ENCODE data around the gene NELL2. TPM values are rescaled to one million over a fixed set of nuclear protein-coding genes. Genes with fewer than 3 reads are reported as not detected.

The NELL2 gene
- total and polyA plus RNA-seq, 4 donors, result 0.09 to 0.42 (median 0.17) TPM; not detected in 1

- WGBS, result 83% methylated on average over 4 of the region's 4 CpGs
- Histone ChIP-seq H3K4me1 (ENCODE audit: control insufficient read depth in 4 of 4, insufficient read depth in 4 of 4, low read length in 3 of 4) (no peaks in the 10 kb centered on the region), H3K27ac (ENCODE audit: low read depth in 1 of 2, low read length in 2 of 2) (no peak overlapping the region), H3K4me3 (ENCODE audit: low read depth in 1 of 3, low read length in 3 of 3) (no peak overlapping the region), H3K27me3 (ENCODE audit: control insufficient read depth in 4 of 4, insufficient read depth in 4 of 4, low read length in 3 of 4) (peaks cover 0 to 5% (median 0%) of the 10 kb centered on the region in 4 donors), H3K9ac (ENCODE audit: low read depth in 1 of 2, low read length in 2 of 2) (no peak overlapping the region), H3K9me3 (ENCODE audit: control insufficient read depth in 4 of 4, low read length in 3 of 4) (no peaks in the 10 kb centered on the region), H3K36me3 (ENCODE audit: control insufficient read depth in 4 of 4, insufficient read depth in 3 of 4, low read depth in 1 of 4, low read length in 3 of 4) (no peaks in the 10 kb centered on the region)
- TF ChIP-seq NR2F2 (IDR thresholded peaks at IDR 0.05), result no peak
- TF ChIP-seq, protein P1, sequence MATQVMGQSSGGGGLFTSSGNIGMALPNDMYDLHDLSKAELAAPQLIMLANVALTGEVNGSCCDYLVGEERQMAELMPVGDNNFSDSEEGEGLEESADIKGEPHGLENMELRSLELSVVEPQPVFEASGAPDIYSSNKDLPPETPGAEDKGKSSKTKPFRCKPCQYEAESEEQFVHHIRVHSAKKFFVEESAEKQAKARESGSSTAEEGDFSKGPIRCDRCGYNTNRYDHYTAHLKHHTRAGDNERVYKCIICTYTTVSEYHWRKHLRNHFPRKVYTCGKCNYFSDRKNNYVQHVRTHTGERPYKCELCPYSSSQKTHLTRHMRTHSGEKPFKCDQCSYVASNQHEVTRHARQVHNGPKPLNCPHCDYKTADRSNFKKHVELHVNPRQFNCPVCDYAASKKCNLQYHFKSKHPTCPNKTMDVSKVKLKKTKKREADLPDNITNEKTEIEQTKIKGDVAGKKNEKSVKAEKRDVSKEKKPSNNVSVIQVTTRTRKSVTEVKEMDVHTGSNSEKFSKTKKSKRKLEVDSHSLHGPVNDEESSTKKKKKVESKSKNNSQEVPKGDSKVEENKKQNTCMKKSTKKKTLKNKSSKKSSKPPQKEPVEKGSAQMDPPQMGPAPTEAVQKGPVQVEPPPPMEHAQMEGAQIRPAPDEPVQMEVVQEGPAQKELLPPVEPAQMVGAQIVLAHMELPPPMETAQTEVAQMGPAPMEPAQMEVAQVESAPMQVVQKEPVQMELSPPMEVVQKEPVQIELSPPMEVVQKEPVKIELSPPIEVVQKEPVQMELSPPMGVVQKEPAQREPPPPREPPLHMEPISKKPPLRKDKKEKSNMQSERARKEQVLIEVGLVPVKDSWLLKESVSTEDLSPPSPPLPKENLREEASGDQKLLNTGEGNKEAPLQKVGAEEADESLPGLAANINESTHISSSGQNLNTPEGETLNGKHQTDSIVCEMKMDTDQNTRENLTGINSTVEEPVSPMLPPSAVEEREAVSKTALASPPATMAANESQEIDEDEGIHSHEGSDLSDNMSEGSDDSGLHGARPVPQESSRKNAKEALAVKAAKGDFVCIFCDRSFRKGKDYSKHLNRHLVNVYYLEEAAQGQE (IDR thresholded peaks at IDR 0.05), result no peak
- no peak for TF ChIP-seq TAF1 (conservative IDR thresholded peaks at IDR 0.05)
- no peak for TF ChIP-seq YY1 (IDR thresholded peaks at IDR 0.05)
- TF ChIP-seq RXRA (IDR thresholded peaks at IDR 0.05), result no peak
- TF ChIP-seq, protein P2, sequence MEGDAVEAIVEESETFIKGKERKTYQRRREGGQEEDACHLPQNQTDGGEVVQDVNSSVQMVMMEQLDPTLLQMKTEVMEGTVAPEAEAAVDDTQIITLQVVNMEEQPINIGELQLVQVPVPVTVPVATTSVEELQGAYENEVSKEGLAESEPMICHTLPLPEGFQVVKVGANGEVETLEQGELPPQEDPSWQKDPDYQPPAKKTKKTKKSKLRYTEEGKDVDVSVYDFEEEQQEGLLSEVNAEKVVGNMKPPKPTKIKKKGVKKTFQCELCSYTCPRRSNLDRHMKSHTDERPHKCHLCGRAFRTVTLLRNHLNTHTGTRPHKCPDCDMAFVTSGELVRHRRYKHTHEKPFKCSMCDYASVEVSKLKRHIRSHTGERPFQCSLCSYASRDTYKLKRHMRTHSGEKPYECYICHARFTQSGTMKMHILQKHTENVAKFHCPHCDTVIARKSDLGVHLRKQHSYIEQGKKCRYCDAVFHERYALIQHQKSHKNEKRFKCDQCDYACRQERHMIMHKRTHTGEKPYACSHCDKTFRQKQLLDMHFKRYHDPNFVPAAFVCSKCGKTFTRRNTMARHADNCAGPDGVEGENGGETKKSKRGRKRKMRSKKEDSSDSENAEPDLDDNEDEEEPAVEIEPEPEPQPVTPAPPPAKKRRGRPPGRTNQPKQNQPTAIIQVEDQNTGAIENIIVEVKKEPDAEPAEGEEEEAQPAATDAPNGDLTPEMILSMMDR (IDR thresholded peaks at IDR 0.05; ENCODE audit: low read depth, low read length, missing input control), result no peak
- no peak for TF ChIP-seq EGR1 (IDR thresholded peaks at IDR 0.05; ENCODE audit: low read depth in 2 of 2)
- TF ChIP-seq RAD21 (IDR thresholded peaks at IDR 0.05), result no peak
- TF ChIP-seq FOXA2 (IDR thresholded peaks at IDR 0.05), result no peak
- TF ChIP-seq JUND (IDR thresholded peaks at IDR 0.05), result no peak
- no peak for DNase-seq (ENCODE audit: low spot score)
Measured at GRCh38 chr12:44842669-44843068, 33.4 kb downstream of the NELL2 start.

DNA sequence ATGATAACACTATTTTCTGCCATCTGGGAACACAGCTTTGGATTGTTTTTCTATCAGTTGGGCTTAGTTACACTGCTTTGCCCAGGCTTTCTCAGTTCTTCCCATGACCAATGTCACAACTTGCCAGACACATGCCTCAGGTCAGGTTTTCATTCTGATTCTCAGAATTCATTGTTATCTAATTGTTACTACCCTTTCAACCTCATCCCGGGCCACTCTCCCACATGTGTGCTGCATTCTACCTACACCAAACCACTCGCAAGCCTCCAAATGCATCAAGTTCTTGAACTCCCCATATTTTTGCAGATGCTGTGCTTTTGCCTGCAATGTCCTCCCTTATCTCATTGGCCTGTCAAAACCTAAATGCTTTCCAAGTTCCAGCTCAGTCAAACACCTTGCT, 36.3 kb downstream of the NELL2 start:
- peaks cover 0 to 5% (median 0%) of the 10 kb centered on the region in 4 donors for H3K27me3 ChIP-seq (ENCODE audit: control insufficient read depth in 4 of 4, insufficient read depth in 4 of 4, low read length in 3 of 4)
- H3K9me3 ChIP-seq (ENCODE audit: control insufficient read depth in 4 of 4, low read length in 3 of 4), result no peaks in the 10 kb centered on the region
- no peak overlapping the region for H3K4me3 ChIP-seq (ENCODE audit: low read depth in 1 of 3, low read length in 3 of 3)
- 86% methylated on average over 2 of the region's 2 CpGs for WGBS
- H3K4me1 ChIP-seq (ENCODE audit: control insufficient read depth in 4 of 4, insufficient read depth in 4 of 4, low read length in 3 of 4), result no peaks in the 10 kb centered on the region
- no peak overlapping the region for H3K9ac ChIP-seq (ENCODE audit: low read depth in 1 of 2, low read length in 2 of 2)
- no peak for TF ChIP-seq HNF4G (IDR thresholded peaks at IDR 0.05)
- TF ChIP-seq, protein P3, sequence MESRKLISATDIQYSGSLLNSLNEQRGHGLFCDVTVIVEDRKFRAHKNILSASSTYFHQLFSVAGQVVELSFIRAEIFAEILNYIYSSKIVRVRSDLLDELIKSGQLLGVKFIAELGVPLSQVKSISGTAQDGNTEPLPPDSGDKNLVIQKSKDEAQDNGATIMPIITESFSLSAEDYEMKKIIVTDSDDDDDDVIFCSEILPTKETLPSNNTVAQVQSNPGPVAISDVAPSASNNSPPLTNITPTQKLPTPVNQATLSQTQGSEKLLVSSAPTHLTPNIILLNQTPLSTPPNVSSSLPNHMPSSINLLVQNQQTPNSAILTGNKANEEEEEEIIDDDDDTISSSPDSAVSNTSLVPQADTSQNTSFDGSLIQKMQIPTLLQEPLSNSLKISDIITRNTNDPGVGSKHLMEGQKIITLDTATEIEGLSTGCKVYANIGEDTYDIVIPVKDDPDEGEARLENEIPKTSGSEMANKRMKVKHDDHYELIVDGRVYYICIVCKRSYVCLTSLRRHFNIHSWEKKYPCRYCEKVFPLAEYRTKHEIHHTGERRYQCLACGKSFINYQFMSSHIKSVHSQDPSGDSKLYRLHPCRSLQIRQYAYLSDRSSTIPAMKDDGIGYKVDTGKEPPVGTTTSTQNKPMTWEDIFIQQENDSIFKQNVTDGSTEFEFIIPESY (IDR thresholded peaks at IDR 0.05), result no peak
- TF ChIP-seq JUND (IDR thresholded peaks at IDR 0.05), result no peak
- TF ChIP-seq GABPA (IDR thresholded peaks at IDR 0.05 in 1 of 2, conservative IDR thresholded peaks at IDR 0.05 in 1 of 2), result no peak
- TF ChIP-seq SP1 (IDR thresholded peaks at IDR 0.05), result no peak
- TF ChIP-seq TAF1 (conservative IDR thresholded peaks at IDR 0.05), result no peak
- no peak for TF ChIP-seq NR2F2 (IDR thresholded peaks at IDR 0.05)
- no peak for TF ChIP-seq HNF4A (conservative IDR thresholded peaks at IDR 0.05)
- no peak for TF ChIP-seq ATF3 (IDR thresholded peaks at IDR 0.05)
- TF ChIP-seq, protein P2 (IDR thresholded peaks at IDR 0.05; ENCODE audit: low read depth, low read length, missing input control), result no peak
- no peak for TF ChIP-seq FOXA2 (IDR thresholded peaks at IDR 0.05)
- no peak for TF ChIP-seq RXRA (IDR thresholded peaks at IDR 0.05)
- no peaks in the 10 kb centered on the region for H3K36me3 ChIP-seq (ENCODE audit: control insufficient read depth in 4 of 4, insufficient read depth in 3 of 4, low read depth in 1 of 4, low read length in 3 of 4)
- no peak overlapping the region for H3K27ac ChIP-seq (ENCODE audit: low read depth in 1 of 2, low read length in 2 of 2)
- no peak for DNase-seq (ENCODE audit: low spot score)

Measured in liver (tissue), 9 donors.